ENCODE measurements around the gene TEKTIP1. TPM values are rescaled to one million over a fixed set of nuclear protein-coding genes. Genes with fewer than 3 reads are reported as not detected.

Gene TEKTIP1
- total RNA-seq, 1 experiment from 2014 or later = not detected

DNA sequence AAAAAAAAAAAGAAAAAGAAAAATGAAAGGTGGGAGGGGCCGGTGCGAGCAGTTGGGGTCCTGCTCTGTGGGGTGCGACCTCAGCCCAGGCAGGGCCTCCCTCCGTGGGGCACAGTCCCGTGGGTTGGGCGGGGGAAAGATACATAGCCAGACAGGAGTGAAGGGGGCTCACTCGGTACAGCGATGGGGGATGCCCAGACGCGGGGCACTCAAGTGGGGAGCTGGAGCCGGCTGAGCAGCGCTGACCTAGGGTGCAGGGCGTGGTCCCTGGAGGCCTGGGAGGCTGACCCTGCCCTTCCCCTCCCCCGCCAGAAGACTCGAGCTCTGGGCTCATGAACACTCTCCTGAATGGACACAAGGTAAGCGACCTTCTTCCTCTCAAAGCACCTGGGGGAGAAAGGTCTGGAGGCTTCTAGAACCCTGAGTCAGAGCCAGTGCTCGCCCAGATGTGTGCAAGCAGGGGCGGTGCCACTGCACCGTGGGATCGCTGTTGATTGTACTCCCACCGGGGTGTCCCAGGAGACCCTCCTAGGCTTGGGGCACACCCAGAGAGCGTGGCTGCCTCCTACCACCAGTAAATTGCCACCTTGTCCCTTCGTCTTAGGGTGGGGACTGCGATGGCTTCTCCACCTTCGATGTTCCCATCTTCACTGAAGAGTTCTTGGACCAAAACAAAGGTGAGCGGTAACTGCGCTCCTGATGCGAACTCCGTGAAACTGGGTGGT, 37.1 kb downstream of the TEKTIP1 start:
- CTCF ChIA-PET = interaction anchor here (0.5 to 0.6 kb wide), 2 partner anchors 12 to 1191 kb away, joined by 6 to 7 read pairs; no protein-coding TSS in a partner anchor
- POLR2A ChIA-PET = interaction anchor here (0.7 kb wide), 1 partner anchor 167 kb away, joined by 7 read pairs; no protein-coding TSS in a partner anchor
- Histone ChIP-seq H3K27me3 (ENCODE audit: control insufficient read depth, insufficient read depth, low read length) (no peaks in the 10 kb centered on the region), H3K36me3 (ENCODE audit: control insufficient read depth, insufficient read depth, low read length) (peaks cover 4% of the 10 kb centered on the region; the same call in 1 of the 2 replicates), H3K4me1 (ENCODE audit: control insufficient read depth, insufficient read depth, low read length) (no peaks in the 10 kb centered on the region), H3K27ac (ENCODE audit: low read length) (no peak overlapping the region), H3K9me3 (ENCODE audit: control insufficient read depth, insufficient read depth, low read depth, low read length) (no peaks in the 10 kb centered on the region), H3K4me3 (ENCODE audit: low read depth in 2 of 2, low read length in 2 of 2) (no peak overlapping the region)
- DNase-seq (ENCODE audit: low read depth, low spot score) (no peak), ATAC-seq (no peak)
- BruUV-seq (replicated peaks) = no TSS peak
- TF ChIP-seq POLR2AphosphoS5 (IDR thresholded peaks at IDR 0.05; ENCODE audit: low read depth, low read length) (no peak), SIN3A (IDR thresholded peaks at IDR 0.05; ENCODE audit: borderline replicate concordance, insufficient read depth, low read depth, low read length) (no peak), TCF7L2 (IDR thresholded peaks at IDR 0.05; ENCODE audit: low read depth, low read length) (no peak)
- TF ChIP-seq, protein P1, sequence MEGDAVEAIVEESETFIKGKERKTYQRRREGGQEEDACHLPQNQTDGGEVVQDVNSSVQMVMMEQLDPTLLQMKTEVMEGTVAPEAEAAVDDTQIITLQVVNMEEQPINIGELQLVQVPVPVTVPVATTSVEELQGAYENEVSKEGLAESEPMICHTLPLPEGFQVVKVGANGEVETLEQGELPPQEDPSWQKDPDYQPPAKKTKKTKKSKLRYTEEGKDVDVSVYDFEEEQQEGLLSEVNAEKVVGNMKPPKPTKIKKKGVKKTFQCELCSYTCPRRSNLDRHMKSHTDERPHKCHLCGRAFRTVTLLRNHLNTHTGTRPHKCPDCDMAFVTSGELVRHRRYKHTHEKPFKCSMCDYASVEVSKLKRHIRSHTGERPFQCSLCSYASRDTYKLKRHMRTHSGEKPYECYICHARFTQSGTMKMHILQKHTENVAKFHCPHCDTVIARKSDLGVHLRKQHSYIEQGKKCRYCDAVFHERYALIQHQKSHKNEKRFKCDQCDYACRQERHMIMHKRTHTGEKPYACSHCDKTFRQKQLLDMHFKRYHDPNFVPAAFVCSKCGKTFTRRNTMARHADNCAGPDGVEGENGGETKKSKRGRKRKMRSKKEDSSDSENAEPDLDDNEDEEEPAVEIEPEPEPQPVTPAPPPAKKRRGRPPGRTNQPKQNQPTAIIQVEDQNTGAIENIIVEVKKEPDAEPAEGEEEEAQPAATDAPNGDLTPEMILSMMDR (IDR thresholded peaks at IDR 0.05) = no peak
- in situ Hi-C loops (cut with HindIII; ENCODE audit: low pct_unique_long_range_greater_than_20kb, low sequenced_read_pairs) (no loop called here), intact Hi-C loops (cut with micrococcal nuclease; ENCODE audit: unreplicated experiment) (no loop called here)

GRCh38 chr19:3576696-3577443, 37.9 kb downstream of the TEKTIP1 start:
- no peaks in the 10 kb centered on the region for H3K4me1 ChIP-seq (ENCODE audit: control insufficient read depth, insufficient read depth, low read length)
- POLR2A ChIA-PET = no interaction called here
- ATAC-seq (no peak), DNase-seq (ENCODE audit: low read depth, low spot score) (no peak)
- no peak overlapping the region for H3K27ac ChIP-seq (ENCODE audit: low read length)
- H3K27me3 ChIP-seq (ENCODE audit: control insufficient read depth, insufficient read depth, low read length) = no peaks in the 10 kb centered on the region
- peaks cover 4% of the 10 kb centered on the region; the same call in 1 of the 2 replicates for H3K36me3 ChIP-seq (ENCODE audit: control insufficient read depth, insufficient read depth, low read length)
- intact Hi-C loops (cut with micrococcal nuclease; ENCODE audit: unreplicated experiment) = no loop called here
- CTCF ChIA-PET = interaction anchor here (0.6 kb wide), 1 partner anchor 1192 kb away, joined by 7 read pairs; no protein-coding TSS in a partner anchor
- H3K9me3 ChIP-seq (ENCODE audit: control insufficient read depth, insufficient read depth, low read depth, low read length) = no peaks in the 10 kb centered on the region
- TF ChIP-seq, protein P1 (IDR thresholded peaks at IDR 0.05) = no peak
- TF ChIP-seq SIN3A (IDR thresholded peaks at IDR 0.05; ENCODE audit: borderline replicate concordance, insufficient read depth, low read depth, low read length) (no peak), TCF7L2 (IDR thresholded peaks at IDR 0.05; ENCODE audit: low read depth, low read length) (no peak), POLR2AphosphoS5 (IDR thresholded peaks at IDR 0.05; ENCODE audit: low read depth, low read length) (no peak)
- TF ChIP-seq, protein P2, sequence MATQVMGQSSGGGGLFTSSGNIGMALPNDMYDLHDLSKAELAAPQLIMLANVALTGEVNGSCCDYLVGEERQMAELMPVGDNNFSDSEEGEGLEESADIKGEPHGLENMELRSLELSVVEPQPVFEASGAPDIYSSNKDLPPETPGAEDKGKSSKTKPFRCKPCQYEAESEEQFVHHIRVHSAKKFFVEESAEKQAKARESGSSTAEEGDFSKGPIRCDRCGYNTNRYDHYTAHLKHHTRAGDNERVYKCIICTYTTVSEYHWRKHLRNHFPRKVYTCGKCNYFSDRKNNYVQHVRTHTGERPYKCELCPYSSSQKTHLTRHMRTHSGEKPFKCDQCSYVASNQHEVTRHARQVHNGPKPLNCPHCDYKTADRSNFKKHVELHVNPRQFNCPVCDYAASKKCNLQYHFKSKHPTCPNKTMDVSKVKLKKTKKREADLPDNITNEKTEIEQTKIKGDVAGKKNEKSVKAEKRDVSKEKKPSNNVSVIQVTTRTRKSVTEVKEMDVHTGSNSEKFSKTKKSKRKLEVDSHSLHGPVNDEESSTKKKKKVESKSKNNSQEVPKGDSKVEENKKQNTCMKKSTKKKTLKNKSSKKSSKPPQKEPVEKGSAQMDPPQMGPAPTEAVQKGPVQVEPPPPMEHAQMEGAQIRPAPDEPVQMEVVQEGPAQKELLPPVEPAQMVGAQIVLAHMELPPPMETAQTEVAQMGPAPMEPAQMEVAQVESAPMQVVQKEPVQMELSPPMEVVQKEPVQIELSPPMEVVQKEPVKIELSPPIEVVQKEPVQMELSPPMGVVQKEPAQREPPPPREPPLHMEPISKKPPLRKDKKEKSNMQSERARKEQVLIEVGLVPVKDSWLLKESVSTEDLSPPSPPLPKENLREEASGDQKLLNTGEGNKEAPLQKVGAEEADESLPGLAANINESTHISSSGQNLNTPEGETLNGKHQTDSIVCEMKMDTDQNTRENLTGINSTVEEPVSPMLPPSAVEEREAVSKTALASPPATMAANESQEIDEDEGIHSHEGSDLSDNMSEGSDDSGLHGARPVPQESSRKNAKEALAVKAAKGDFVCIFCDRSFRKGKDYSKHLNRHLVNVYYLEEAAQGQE (IDR thresholded peaks at IDR 0.05; ENCODE audit: insufficient read depth in 1 of 2, low read depth in 2 of 2, low read length in 1 of 2) = no peak
- no TSS peak for BruUV-seq (replicated peaks)
- no peak overlapping the region for H3K4me3 ChIP-seq (ENCODE audit: low read depth in 2 of 2, low read length in 2 of 2)
- in situ Hi-C loops (cut with HindIII; ENCODE audit: low pct_unique_long_range_greater_than_20kb, low sequenced_read_pairs) = no loop called here
